HG03045 (cell line): Measurements from ENCODE around the gene ARHGAP26.

ENCODE experiments used
- ATAC-seq: cut with Tn5 transposase; IDR thresholded peaks from one replicate; pipeline ENCODE4 v1.9.1; 2021; ENCODE audit warnings: mild to moderate bottlenecking, moderate library complexity; ENCODE audit not compliant: unreplicated experiment

The ARHGAP26 gene

DNA sequence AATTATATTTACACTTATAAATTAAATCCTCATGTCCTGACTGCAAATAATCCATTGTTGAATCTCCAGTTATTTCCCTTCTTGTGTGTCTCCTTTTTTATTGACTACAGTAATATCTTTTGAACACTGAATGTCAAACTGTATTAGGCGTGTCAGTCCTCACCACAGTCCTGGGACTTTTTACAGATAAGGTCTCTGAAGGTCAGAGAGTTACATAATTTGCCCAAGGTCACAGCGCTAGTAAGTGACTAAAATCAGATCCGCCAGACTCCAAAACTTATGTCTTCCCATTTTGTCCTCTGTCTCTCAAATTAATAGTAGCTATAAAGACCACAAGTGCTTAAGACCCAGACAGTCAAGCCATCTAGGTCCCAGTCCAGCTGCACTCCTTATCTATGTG is 359.0 kb downstream of the ARHGAP26 start:
- no peak for ATAC-seq

- no peak for ATAC-seq
Measured at GRCh38 chr5:143129910-143130612, 359.9 kb downstream of the ARHGAP26 start.

DNA sequence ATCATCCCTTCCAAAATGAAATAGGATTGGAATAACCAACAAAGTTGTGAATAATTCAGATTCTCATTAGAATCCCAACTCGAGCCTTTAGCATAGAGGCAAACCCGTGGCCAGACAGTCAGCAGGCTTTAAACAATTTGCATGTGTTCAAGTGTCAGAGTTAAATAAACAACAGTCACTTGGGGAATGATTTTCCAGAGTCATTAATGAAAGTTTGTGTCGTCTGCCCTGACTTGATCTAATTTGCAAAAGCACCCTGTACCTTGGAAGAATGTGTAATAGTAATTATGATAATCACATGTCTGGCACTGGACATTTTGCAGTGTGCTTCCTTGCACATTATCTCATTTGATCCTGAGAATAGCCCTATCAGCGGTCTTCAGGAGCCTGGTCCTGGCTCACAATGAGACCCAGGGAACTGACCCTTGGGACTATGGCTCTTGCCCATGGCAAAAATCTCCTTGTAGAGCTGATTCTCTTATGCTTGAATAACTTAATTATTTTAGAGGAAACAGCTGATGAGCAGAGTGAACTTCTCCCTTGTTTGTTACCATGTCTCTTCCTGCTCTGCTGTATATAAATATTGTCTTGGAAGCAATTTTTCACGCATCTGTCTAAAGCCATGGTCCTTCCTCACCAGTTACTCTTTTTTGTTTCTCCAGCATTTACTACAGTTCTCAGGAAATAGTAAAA is 360.6 kb downstream of the ARHGAP26 start:
- ATAC-seq = no peak

DNA sequence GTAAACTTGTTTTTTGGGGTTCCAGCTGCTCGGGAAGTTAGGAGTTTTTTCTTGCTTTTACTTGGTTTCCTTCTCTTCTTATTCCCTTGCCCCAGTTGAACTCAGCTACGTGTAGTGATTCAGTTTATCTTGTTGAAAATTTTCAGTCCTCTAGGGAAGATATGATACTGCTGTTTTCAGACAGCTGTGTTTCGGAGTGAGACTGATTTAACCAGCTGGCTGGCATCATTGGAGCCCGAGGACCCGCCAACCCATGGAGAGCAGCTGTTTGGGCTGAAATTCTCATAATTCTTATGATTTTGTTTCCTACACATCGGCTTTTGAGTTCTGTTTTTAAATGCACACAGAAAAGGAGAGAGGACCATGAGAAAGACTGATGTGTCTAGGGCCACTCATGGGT is 361.8 kb downstream of the ARHGAP26 start:
- ATAC-seq = no peak

- ATAC-seq = no peak
Measured at GRCh38 chr5:143132739-143133138, 362.6 kb downstream of the ARHGAP26 start.

GRCh38 chr5:143133721-143134120 is 363.5 kb downstream of the ARHGAP26 start:
- ATAC-seq = no peak

GRCh38 chr5:143134269-143134668 is 364.1 kb downstream of the ARHGAP26 start:
- ATAC-seq = no peak

- no peak for ATAC-seq
Measured at GRCh38 chr5:143134900-143135299, 364.7 kb downstream of the ARHGAP26 start.

- no peak for ATAC-seq
Measured at GRCh38 chr5:143135832-143136551, 365.8 kb downstream of the ARHGAP26 start.

DNA sequence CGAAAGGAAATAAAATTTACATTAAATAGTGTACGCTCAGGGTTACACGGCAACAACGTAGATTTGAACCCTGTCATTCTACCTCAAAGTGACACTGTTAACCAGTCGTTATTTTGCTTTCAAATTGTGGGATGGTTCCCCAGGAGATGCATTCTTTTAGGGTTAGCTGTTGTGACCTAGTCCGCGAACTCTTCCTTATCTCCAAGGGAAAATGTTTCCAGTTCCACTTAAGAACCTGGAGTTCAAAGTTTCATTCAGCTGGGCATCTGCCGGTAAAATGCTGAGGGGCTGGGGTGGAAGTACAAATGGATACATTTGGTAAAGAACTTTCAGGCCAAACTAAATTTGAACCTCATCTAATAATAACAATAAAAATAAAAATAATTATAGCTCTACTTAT is 368.7 kb downstream of the ARHGAP26 start:
- ATAC-seq = no peak

DNA sequence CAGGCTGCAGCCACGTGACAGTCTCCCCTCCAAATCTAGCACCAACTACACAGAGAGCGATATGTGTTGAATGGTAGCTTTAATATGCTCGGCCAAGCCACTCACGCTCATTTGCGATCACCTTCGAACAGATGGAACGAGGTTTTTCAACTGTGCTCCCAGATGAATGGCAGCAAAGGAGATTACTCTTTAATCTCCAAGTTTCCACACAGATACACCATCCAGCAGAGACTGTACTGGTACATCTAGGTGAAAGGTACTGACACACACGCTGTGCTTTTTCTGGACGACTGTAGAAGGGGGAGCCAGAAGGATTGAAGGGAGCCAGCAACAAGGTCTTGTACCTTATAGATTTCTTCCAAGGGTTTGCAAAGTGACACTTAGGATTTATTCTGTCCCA is 369.4 kb downstream of the ARHGAP26 start:
- no peak for ATAC-seq

GRCh38 chr5:143140492-143141203 is 370.5 kb downstream of the ARHGAP26 start:
- no peak for ATAC-seq

- no peak for ATAC-seq
Measured at GRCh38 chr5:143141652-143142051, 371.5 kb downstream of the ARHGAP26 start.

- ATAC-seq = no peak
Measured at GRCh38 chr5:143142596-143143435, 372.6 kb downstream of the ARHGAP26 start.

- no peak for ATAC-seq
Measured at GRCh38 chr5:143143973-143144372, 373.8 kb downstream of the ARHGAP26 start.

DNA sequence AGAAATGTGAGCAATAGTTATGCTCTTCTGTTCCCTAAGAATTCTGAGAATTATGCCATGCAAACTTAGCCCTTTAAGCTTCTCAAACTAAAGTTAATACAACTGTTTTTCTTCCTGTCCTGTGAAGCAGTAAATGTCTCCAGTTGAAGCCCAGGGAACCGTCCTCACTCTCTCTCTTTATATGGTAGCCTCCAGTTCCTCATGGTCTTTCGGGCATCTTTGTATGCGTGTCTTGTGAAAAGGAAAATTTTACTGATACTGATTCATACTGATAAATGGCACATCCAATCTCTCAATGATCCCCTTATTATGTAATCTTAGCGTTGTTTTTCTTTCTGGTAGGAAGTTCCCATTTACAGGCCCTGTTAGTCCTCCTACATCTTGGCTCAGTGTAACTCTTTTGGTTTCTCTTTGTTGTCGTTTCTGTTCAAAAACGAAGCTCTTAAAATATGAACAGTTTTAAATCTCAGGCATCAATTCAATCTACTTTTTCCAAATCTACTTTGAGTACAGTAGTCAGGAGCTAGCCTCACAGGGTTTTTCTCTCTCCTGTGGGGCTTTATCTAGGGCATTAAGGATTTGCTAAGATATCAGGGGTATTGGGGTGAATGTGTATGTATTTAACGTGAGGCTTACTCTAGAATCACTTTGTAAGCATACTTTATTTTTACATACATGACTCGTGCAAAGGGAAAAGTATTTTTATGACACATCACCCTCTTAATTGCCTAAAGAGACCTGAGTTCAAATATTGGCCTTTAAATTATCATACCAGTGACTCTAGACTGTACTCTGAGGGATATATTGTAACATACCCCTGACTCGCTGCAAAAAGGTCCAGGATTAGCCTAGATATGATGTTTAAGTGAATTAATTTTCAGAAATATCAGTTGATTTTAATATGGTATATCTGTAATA is 375.3 kb downstream of the ARHGAP26 start:
- ATAC-seq = no peak

- ATAC-seq = no peak
Measured at GRCh38 chr5:143146161-143146560, 376.0 kb downstream of the ARHGAP26 start.

DNA sequence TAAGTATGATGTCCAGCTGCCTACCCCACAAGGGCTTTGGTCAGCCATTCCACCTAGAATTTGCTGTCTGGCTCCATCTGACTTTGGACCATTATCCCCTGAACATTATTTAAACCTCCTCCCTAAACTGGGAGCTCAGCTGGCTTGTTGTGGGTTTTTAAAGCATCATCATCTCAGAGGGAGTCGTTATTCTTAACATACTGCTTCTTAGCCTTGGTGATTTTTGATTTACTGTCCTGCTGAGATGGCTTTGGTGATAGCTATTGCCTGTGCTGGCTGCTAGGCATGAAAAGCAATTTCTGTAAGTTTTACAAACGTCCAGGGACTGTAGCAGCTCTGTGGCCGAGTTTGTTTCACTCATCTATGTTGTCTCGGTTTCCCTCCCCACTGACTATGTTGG is 377.2 kb downstream of the ARHGAP26 start:
- no peak for ATAC-seq

- ATAC-seq = no peak
Measured at GRCh38 chr5:143147902-143148301, 377.7 kb downstream of the ARHGAP26 start.
